NCI-H1436 (cell line): ENCODE measurements around the gene C1GALT1.

Source experiments
- DNase-seq: peaks from one replicate; lab custom pipeline; 2025; lab: John Stamatoyannopoulos, UW

The C1GALT1 gene

GRCh38 chr7:7272294-7272693 lies 90.0 kb downstream of the C1GALT1 start:
- DNase-seq, result no peak

GRCh38 chr7:7274782-7275181 lies 92.4 kb downstream of the C1GALT1 start:
- DNase-seq, result no peak

GRCh38 chr7:7276161-7276560 lies 93.8 kb downstream of the C1GALT1 start:
- DNase-seq, result no peak

- DNase-seq, result no peak
Measured at GRCh38 chr7:7290429-7291122, 108.2 kb downstream of the C1GALT1 start.

GRCh38 chr7:7292085-7292484 lies 109.7 kb downstream of the C1GALT1 start:
- no peak for DNase-seq

GRCh38 chr7:7292608-7293007 lies 110.3 kb downstream of the C1GALT1 start:
- DNase-seq, result no peak

GRCh38 chr7:7293092-7293491 lies 110.7 kb downstream of the C1GALT1 start:
- DNase-seq, result no peak

- no peak for DNase-seq
Measured at GRCh38 chr7:7294911-7295310, 112.6 kb downstream of the C1GALT1 start.
